Endometrial microvascular endothelial cells (primary cell): ENCODE data around the gene MYO9A. TPM values are rescaled to one million over a fixed set of nuclear protein-coding genes. Genes with fewer than 3 reads are reported as not detected.
"Not testable (repeated sequence)": the region's sequence is repeated elsewhere in the genome, so short reads cannot be mapped to it uniquely, and the experiment has no call there.

Source experiments
- in situ Hi-C: cut with HindIII; loops from 2 replicates; pipeline ENCODE4 v1.10.0; 2017; ENCODE audit warnings: low sequenced_read_pairs, low pct_unique_long_range_greater_than_20kb; ENCODE audit errors: inconsistent ontology term
- total RNA-seq: library from RNA; depleted of rRNA; stranded (reverse); fragments of >200 nt; gene quantifications from one replicate; pipeline ENCODE4 v1.2.3, GENCODE V29; 2015; ENCODE audit errors: inconsistent ontology term

Gene MYO9A
- total RNA-seq, 1 donor from 2014 or later: 15.7 TPM

- in situ Hi-C loops: no loop called here
Measured at GRCh38 chr15:72099155-72099554, 18.8 kb downstream of the MYO9A start.

GRCh38 chr15:72098040-72098439 lies 19.9 kb downstream of the MYO9A start:
- in situ Hi-C loops: no loop called here

- in situ Hi-C loops: no loop called here
Measured at GRCh38 chr15:72096796-72097195, 21.2 kb downstream of the MYO9A start.

GRCh38 chr15:72092691-72093090 lies 25.3 kb downstream of the MYO9A start:
- in situ Hi-C loops: no loop called here

GRCh38 chr15:72092006-72092405 lies 25.9 kb downstream of the MYO9A start:
- in situ Hi-C loops: no loop called here

GRCh38 chr15:72086920-72087648 lies 30.9 kb downstream of the MYO9A start:
- in situ Hi-C loops: no loop called here

- in situ Hi-C loops: no loop called here
Measured at GRCh38 chr15:72086010-72086697, 31.8 kb downstream of the MYO9A start.

GRCh38 chr15:72082176-72082575 lies 35.8 kb downstream of the MYO9A start:
- in situ Hi-C loops: no loop called here

GRCh38 chr15:72078887-72079286 lies 39.1 kb downstream of the MYO9A start:
- in situ Hi-C loops: no loop called here

GRCh38 chr15:72077950-72078349 lies 40.0 kb downstream of the MYO9A start:
- in situ Hi-C loops: no loop called here

GRCh38 chr15:72074335-72075060 lies 43.5 kb downstream of the MYO9A start:
- in situ Hi-C loops: no loop called here

GRCh38 chr15:72071448-72071825 lies 46.5 kb downstream of the MYO9A start:
- in situ Hi-C loops: not testable (repeated sequence)

GRCh38 chr15:72070817-72071447 lies 47.0 kb downstream of the MYO9A start:
- in situ Hi-C loops: no loop called here

- in situ Hi-C loops: no loop called here
Measured at GRCh38 chr15:72068856-72069255, 49.1 kb downstream of the MYO9A start.

- in situ Hi-C loops: no loop called here
Measured at GRCh38 chr15:72065801-72066200, 52.1 kb downstream of the MYO9A start.

- in situ Hi-C loops: no loop called here
Measured at GRCh38 chr15:72063186-72063585, 54.8 kb downstream of the MYO9A start.

GRCh38 chr15:72062319-72062718 lies 55.6 kb downstream of the MYO9A start:
- in situ Hi-C loops: no loop called here

GRCh38 chr15:72060687-72061250 lies 57.2 kb downstream of the MYO9A start:
- in situ Hi-C loops: no loop called here

GRCh38 chr15:72058585-72058984 lies 59.4 kb downstream of the MYO9A start:
- in situ Hi-C loops: no loop called here
